Endodermal cell (in vitro differentiated cells): ENCODE measurements around the gene CDKL5. TPM values are rescaled to one million over a fixed set of nuclear protein-coding genes. Genes with fewer than 3 reads are reported as not detected.
A peak's percentile ranks its signal among the peaks of the same experiment; 100 is the strongest.

Source experiments
- DNase-seq: peaks from one replicate; pipeline ENCODE4 v3.0.0-alpha.2; 2017
- H3K27ac ChIP-seq: 2 replicates; pipeline ENCODE4 v1.5.1; 2013; ENCODE audit warnings: mild to moderate bottlenecking, low read depth, low read length, moderate library complexity
- H3K27me3 ChIP-seq: 2 replicates; pipeline ENCODE4 v1.6.1; 2013; ENCODE audit warnings: mild to moderate bottlenecking, low read length, moderate library complexity; ENCODE audit not compliant: insufficient read depth, control insufficient read depth, poor library complexity, severe bottlenecking
- H3K36me3 ChIP-seq: 2 replicates; pipeline ENCODE4 v1.7.0; 2013; ENCODE audit warnings: mild to moderate bottlenecking, low read length, moderate library complexity; ENCODE audit not compliant: control insufficient read depth, insufficient read depth
- H3K4me1 ChIP-seq: one replicate; pipeline ENCODE4 v1.7.0; 2013; ENCODE audit warnings: low read length; ENCODE audit not compliant: control insufficient read depth, insufficient read depth
- H3K4me3 ChIP-seq: 2 replicates; pipeline ENCODE4 v1.5.1; 2013; ENCODE audit warnings: mild to moderate bottlenecking, low read length, moderate library complexity
- H3K9ac ChIP-seq: 2 replicates; pipeline ENCODE4 v1.6.1; 2013; ENCODE audit warnings: mild to moderate bottlenecking, low read length, moderate library complexity; ENCODE audit not compliant: poor library complexity, severe bottlenecking; ENCODE audit errors: extremely low read depth
- H3K9me3 ChIP-seq: 2 replicates; pipeline ENCODE4 v1.6.1; 2013; ENCODE audit warnings: mild to moderate bottlenecking, low read length, moderate library complexity; ENCODE audit not compliant: control insufficient read depth
- H3K27ac Mint-ChIP-seq: 2 replicates; pipeline ENCODE4 v1.8.0; 2020; ENCODE audit warnings: mixed read lengths
- H3K27me3 Mint-ChIP-seq: 2 replicates; pipeline ENCODE4 v1.8.0; 2021; ENCODE audit warnings: mild to moderate bottlenecking, mixed read lengths; ENCODE audit not compliant: insufficient read depth
- H3K36me3 Mint-ChIP-seq: 2 replicates; pipeline ENCODE4 v1.8.0; 2020; ENCODE audit warnings: low read depth, mixed read lengths
- H3K4me1 Mint-ChIP-seq: 2 replicates; pipeline ENCODE4 v1.8.0; 2020; ENCODE audit warnings: mixed read lengths
- H3K4me3 Mint-ChIP-seq: 2 replicates; pipeline ENCODE4 v1.8.0; 2020; ENCODE audit warnings: mild to moderate bottlenecking, moderate library complexity, mixed read lengths
- H3K9me3 Mint-ChIP-seq: 2 replicates; pipeline ENCODE4 v1.8.0; 2020; ENCODE audit warnings: mild to moderate bottlenecking, mixed read lengths
- WGBS, 2 experiments: methylation state at CpG; one replicate each; pipeline versions ENCODE4 v1.1.5 to v1.1.7; 2013; ENCODE audit warnings: missing lambda C conversion rate in 2 of 2, mixed read lengths in 1 of 2; ENCODE audit not compliant: insufficient coverage in 1 of 2, insufficient read length in 1 of 2; 5-methylcytosine and 5-hydroxymethylcytosine counted together
- total RNA-seq, 2 donors: library from RNA; stranded (reverse); fragmentation: NEBNext Ultra II Directional in 1 of 2; extraction: Animal tissue kit (Norgen Biotek cat#: 25700) in 1 of 2; gene quantifications; 2 replicates in 1 of 2; 3 replicates in 1 of 2; pipeline ENCODE4 v1.2.1, GENCODE V29; 2021
- TF ChIP-seq, protein P1 (sequence below): fragments of 200-600 bp; sonication (generic); conservative IDR thresholded peaks from 2 replicates; pipeline ENCODE4 v1.5.0; 2021; ENCODE audit warnings: antibody characterized with exemption, mild to moderate bottlenecking

Gene CDKL5
- total RNA-seq, 2 donors from 2014 or later: 18.2 to 19.3 TPM

DNA sequence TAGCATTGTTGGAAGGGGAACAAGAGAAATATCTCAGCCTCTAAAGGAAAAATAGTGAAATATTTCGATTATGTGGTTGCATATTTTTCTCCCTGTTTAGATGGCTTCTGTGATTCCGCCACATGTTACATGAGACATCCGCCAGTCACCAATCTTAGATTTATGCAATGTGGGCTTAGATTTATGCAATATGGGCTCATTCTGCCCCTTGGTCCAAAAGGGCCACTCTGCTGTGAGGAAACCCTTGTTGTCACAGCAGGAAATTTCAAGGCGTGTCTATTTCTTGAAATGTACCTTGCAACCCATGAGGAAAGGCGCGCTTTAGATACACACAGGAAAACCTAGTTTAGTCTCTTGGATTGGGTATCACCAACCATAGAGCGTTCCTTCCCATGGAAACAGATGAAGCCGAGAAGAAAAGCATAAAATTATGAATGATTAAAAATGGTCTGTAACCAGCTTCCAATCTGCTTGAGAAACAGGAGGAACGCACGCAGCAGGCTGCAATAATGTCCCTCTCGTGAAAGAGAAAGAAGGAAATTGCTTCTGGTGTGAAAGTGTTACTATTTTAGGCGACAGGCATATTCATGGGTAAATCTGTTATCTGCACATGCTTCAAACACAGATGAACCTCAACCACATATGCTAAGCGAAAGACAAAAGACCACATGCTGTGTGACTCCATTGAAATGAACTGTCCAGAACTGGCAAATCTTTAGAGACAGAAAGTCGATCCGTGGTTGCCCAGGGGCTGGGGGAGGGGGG lies 242.8 kb downstream of the CDKL5 start:
- H3K27me3 ChIP-seq: no peaks in the 10 kb centered on the region
- H3K4me1 ChIP-seq: no peaks in the 10 kb centered on the region
- H3K9ac ChIP-seq: no peak overlapping the region
- TF ChIP-seq, protein P1, sequence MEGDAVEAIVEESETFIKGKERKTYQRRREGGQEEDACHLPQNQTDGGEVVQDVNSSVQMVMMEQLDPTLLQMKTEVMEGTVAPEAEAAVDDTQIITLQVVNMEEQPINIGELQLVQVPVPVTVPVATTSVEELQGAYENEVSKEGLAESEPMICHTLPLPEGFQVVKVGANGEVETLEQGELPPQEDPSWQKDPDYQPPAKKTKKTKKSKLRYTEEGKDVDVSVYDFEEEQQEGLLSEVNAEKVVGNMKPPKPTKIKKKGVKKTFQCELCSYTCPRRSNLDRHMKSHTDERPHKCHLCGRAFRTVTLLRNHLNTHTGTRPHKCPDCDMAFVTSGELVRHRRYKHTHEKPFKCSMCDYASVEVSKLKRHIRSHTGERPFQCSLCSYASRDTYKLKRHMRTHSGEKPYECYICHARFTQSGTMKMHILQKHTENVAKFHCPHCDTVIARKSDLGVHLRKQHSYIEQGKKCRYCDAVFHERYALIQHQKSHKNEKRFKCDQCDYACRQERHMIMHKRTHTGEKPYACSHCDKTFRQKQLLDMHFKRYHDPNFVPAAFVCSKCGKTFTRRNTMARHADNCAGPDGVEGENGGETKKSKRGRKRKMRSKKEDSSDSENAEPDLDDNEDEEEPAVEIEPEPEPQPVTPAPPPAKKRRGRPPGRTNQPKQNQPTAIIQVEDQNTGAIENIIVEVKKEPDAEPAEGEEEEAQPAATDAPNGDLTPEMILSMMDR: no peak
- H3K4me1 Mint-ChIP-seq: no peaks in the 10 kb centered on the region
- no peak overlapping the region for H3K27ac Mint-ChIP-seq
- no peak overlapping the region for H3K4me3 ChIP-seq
- H3K9me3 Mint-ChIP-seq: peaks cover 64% of the 10 kb centered on the region
- no peaks in the 10 kb centered on the region for H3K36me3 Mint-ChIP-seq
- no peak for DNase-seq
- H3K27ac ChIP-seq: no peak overlapping the region
- H3K9me3 ChIP-seq: no peaks in the 10 kb centered on the region
- WGBS, 2 experiments: 89 to 95% methylated on average over 4 to 15 of the region's 15 CpGs
- H3K36me3 ChIP-seq: no peaks in the 10 kb centered on the region
- H3K4me3 Mint-ChIP-seq: no peak overlapping the region
- no peaks in the 10 kb centered on the region for H3K27me3 Mint-ChIP-seq

DNA sequence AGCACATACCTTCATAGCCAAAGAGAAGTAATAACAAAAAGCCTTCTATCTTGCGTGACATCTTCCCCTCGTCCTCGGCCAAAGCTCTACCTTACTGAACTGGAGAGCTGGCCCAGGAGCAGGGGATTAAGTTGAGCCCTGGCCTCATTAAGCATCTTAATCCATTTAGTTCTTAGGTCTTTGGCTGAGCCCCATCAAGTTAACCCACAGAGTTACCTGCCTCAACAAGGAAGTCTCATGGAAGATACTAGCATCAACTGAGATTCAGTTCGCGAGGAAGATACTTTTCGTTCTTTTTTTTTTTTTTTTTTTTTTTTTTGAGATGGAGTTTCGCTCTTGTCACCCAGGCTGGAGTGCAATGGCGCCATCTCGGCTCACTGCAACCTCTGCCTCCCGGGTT lies 246.6 kb downstream of the CDKL5 start, which contains the start of gene RS1:
TSS of gene RS1 (minus strand) at position 101 of the 400 bp plus-strand sequence. CDS start at position 61, 40 bp downstream.
- H3K36me3 ChIP-seq: no peaks in the 10 kb centered on the region
- Mint-ChIP-seq H3K27me3 (no peaks in the 10 kb centered on the region), H3K27ac (no peak within 1 kb of the TSS), H3K36me3 (no peaks in the 10 kb centered on the region), H3K4me3 (no peak within 1 kb of the TSS), H3K9me3 (peaks cover 48% of the 10 kb centered on the region), H3K4me1 (peaks cover 1% of the 10 kb centered on the region)
- no peak within 1 kb of the TSS for H3K4me3 ChIP-seq
- DNase-seq: no peak
- 84 to 91% methylated on average over 5 to 6 of the region's 10 CpGs for WGBS, 2 experiments
- no peak within 1 kb of the TSS for H3K9ac ChIP-seq
- no peak within 1 kb of the TSS for H3K27ac ChIP-seq
- TF ChIP-seq, protein P1: no peak
- no peaks in the 10 kb centered on the region for H3K4me1 ChIP-seq
- no peaks in the 10 kb centered on the region for H3K27me3 ChIP-seq
- no peaks in the 10 kb centered on the region for H3K9me3 ChIP-seq

DNA sequence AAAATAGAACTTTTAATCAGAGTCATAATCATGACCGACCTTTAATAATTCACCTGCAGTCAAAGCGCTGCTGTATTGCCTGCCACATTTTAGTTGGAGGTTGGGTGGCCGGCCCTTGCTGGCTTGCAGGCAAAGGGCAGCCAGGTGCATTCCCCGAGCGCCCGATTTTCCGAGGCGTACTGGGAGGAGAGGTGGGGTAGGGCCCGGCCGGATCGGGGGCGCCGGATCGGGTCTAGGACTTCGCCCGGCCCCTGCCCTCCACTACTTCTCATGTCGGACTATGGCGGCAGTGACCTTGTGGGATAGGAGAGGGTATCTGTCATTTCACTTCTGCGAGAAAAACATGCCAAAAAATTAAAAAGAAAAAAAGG lies 249.0 kb downstream of the CDKL5 start:
- no peak overlapping the region for H3K9ac ChIP-seq
- H3K27ac Mint-ChIP-seq: no peak overlapping the region

More for the DNA sequence above, 249.0 kb downstream of the CDKL5 start:
- Histone ChIP-seq H3K27me3 (no peaks in the 10 kb centered on the region), H3K4me1 (no peaks in the 10 kb centered on the region), H3K4me3 (peak overlapping the region; percentile 75), H3K9me3 (no peaks in the 10 kb centered on the region), H3K36me3 (no peaks in the 10 kb centered on the region), H3K27ac (no peak overlapping the region)
- 0 to 17% methylated on average over 1 to 8 of the region's 19 CpGs for WGBS, 2 experiments
- peak; percentile 67 for DNase-seq
- Mint-ChIP-seq H3K9me3 (peaks cover 53% of the 10 kb centered on the region), H3K4me1 (peaks cover 3% of the 10 kb centered on the region), H3K27me3 (no peaks in the 10 kb centered on the region), H3K4me3 (peak overlapping the region; percentile 62), H3K36me3 (no peaks in the 10 kb centered on the region)
- TF ChIP-seq, protein P1: no peak
